ENCODE data around the gene PXK.

DNA sequence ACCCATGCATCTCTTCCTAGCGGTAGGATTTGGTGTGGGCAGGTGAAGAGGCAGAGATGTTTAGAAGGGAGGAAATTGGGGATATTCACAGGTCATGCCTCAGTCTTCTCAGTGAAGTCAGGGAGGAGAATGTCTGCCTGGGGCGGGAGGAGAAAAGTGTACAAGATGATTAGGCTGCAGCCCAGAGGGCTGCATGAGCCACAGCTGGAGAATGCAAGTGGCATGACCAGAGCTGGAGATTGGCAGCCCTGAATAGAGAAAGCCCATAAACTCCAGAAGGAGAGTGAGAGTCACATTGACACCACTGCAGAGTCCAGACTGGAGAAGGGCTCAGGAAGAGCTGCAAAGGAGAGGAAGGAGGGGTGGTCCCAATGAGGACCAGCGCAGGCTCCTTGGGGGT, 78.3 kb downstream of the PXK start:
- TF ChIP-seq, protein P1, sequence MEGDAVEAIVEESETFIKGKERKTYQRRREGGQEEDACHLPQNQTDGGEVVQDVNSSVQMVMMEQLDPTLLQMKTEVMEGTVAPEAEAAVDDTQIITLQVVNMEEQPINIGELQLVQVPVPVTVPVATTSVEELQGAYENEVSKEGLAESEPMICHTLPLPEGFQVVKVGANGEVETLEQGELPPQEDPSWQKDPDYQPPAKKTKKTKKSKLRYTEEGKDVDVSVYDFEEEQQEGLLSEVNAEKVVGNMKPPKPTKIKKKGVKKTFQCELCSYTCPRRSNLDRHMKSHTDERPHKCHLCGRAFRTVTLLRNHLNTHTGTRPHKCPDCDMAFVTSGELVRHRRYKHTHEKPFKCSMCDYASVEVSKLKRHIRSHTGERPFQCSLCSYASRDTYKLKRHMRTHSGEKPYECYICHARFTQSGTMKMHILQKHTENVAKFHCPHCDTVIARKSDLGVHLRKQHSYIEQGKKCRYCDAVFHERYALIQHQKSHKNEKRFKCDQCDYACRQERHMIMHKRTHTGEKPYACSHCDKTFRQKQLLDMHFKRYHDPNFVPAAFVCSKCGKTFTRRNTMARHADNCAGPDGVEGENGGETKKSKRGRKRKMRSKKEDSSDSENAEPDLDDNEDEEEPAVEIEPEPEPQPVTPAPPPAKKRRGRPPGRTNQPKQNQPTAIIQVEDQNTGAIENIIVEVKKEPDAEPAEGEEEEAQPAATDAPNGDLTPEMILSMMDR (IDR thresholded peaks at IDR 0.05), result no peak
- TF ChIP-seq POLR2A (IDR thresholded peaks at IDR 0.05), result no peak
